PFSK-1 (cell line): ENCODE results near the gene SORCS3.

ENCODE experiments used
- FOXP2 ChIP-seq: optimal IDR thresholded peaks from 2 replicates; pipeline ENCODE3; 2011; ENCODE audit warnings: borderline replicate concordance, control low read depth, inconsistent platforms; ENCODE audit not compliant: insufficient read depth; ENCODE audit errors: extremely low read length, extremely low read depth
- POLR2AphosphoS5 ChIP-seq: IDR thresholded peaks from 2 replicates; pipeline ENCODE4 v1.6.1; 2012; ENCODE audit warnings: low read depth, mild to moderate bottlenecking, control low read depth, low read length, moderate library complexity
- SIN3A ChIP-seq: IDR thresholded peaks from 2 replicates; pipeline ENCODE4 v1.6.1; 2012; ENCODE audit warnings: mild to moderate bottlenecking, low read length, moderate library complexity, borderline replicate concordance; ENCODE audit not compliant: insufficient read depth
- TAF1 ChIP-seq: IDR thresholded peaks from 2 replicates; pipeline ENCODE4 v1.6.1; 2012; ENCODE audit warnings: low read length, control low read depth, borderline replicate concordance; ENCODE audit not compliant: insufficient read depth
- TF ChIP-seq, protein P1 (sequence below), 2 experiments: IDR thresholded peaks; 2 replicates each; pipeline versions ENCODE4 v1.6.1 to v1.8.0; 2011 to 2012; ENCODE audit warnings: low read depth in 2 of 2, low read length in 2 of 2, control low read depth in 1 of 2, inconsistent platforms in 1 of 2, mild to moderate bottlenecking in 1 of 2, moderate library complexity in 1 of 2; ENCODE audit not compliant: insufficient read depth in 1 of 2

SORCS3 gene

DNA sequence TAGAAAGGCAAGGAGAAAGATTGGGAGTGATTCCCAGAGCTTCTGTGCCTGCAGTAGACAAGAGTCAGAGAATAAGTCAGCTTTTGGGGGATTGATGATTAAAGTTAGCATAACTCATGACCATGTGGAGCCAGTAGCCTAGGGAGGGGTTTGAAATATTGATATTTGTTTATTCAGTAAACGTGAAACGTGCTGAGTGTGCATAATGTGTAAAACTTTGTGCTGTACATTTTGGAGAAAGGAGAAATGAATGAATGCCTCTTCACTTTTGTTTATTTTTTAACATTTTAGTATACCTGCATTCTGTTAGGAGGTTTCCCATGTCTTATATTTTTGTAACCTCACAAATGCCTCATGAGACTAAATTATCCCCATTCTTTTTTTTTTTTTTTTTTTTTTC lies 272.3 kb downstream of the SORCS3 start:
- TF ChIP-seq FOXP2 (no peak), POLR2AphosphoS5 (no peak), TAF1 (no peak), SIN3A (no peak)
- TF ChIP-seq, protein P1, sequence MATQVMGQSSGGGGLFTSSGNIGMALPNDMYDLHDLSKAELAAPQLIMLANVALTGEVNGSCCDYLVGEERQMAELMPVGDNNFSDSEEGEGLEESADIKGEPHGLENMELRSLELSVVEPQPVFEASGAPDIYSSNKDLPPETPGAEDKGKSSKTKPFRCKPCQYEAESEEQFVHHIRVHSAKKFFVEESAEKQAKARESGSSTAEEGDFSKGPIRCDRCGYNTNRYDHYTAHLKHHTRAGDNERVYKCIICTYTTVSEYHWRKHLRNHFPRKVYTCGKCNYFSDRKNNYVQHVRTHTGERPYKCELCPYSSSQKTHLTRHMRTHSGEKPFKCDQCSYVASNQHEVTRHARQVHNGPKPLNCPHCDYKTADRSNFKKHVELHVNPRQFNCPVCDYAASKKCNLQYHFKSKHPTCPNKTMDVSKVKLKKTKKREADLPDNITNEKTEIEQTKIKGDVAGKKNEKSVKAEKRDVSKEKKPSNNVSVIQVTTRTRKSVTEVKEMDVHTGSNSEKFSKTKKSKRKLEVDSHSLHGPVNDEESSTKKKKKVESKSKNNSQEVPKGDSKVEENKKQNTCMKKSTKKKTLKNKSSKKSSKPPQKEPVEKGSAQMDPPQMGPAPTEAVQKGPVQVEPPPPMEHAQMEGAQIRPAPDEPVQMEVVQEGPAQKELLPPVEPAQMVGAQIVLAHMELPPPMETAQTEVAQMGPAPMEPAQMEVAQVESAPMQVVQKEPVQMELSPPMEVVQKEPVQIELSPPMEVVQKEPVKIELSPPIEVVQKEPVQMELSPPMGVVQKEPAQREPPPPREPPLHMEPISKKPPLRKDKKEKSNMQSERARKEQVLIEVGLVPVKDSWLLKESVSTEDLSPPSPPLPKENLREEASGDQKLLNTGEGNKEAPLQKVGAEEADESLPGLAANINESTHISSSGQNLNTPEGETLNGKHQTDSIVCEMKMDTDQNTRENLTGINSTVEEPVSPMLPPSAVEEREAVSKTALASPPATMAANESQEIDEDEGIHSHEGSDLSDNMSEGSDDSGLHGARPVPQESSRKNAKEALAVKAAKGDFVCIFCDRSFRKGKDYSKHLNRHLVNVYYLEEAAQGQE (IDR thresholded peaks at IDR 0.05; ENCODE audit: insufficient read depth in 1 of 2, low read depth in 2 of 2, low read length in 2 of 2): no peak

DNA sequence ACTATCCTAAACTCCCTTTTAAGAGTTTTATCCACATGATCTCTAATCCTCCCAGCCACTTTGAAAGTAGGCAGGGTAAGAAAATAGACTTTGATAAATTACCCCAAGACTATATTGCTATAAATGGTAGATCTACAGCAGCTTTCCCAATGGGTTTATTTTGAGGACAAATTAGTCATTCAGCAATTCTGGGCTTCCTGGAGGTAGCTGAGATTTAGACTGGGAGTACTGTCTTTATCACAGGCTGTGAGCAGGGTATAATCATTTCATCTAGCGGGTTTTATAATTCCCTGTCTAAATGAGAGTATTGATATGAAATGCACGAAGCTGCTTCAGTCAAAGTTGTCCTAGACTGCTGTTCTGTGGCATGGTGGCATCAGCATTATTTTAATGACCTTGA lies 279.4 kb downstream of the SORCS3 start:
- TF ChIP-seq POLR2AphosphoS5 (no peak), TAF1 (no peak), SIN3A (no peak), FOXP2 (no peak)
- TF ChIP-seq, protein P1 (IDR thresholded peaks at IDR 0.05; ENCODE audit: insufficient read depth in 1 of 2, low read depth in 2 of 2, low read length in 2 of 2): no peak

DNA sequence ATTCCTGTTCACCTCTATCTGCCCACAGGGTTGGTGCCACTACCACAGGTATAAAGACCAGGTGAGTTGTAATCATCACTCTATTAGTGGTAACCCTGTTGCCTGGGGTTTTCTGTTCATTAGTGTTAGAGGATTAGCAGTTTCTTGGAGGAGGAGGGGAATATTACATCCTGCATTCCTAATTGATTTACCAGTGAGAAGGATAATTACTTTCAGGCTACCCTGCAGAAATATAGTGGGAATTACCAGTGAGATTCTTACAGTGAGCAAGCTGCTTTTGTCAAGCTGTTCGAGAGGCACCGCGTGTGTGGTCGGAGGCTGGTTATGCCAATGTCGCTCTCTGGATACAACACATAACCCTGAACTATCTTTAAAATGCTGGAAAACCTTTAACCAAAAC lies 280.7 kb downstream of the SORCS3 start:
- TF ChIP-seq SIN3A (no peak), FOXP2 (no peak), POLR2AphosphoS5 (no peak), TAF1 (no peak)
- TF ChIP-seq, protein P1 (IDR thresholded peaks at IDR 0.05; ENCODE audit: insufficient read depth in 1 of 2, low read depth in 2 of 2, low read length in 2 of 2): no peak

DNA sequence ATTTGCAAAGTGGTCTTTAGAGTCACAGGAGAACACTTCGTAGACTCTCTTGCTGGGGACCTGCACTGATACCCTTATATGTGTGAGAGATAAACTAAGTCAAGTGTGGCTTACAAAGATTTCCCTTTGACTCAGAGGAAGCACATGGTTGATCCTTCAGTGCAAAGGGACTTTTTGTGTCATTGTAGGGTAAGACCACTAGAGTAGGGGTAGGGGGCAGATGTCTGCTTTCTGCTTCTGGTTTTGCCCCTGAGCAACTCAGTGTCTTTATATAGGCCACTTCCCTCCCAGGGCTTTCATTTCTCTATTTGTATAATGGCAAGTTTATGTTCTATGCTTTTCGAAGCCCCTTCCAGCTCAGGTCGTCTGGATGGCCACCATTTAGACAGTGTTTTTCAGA lies 281.7 kb downstream of the SORCS3 start:
- TF ChIP-seq SIN3A (no peak), POLR2AphosphoS5 (no peak), TAF1 (no peak), FOXP2 (no peak)
- TF ChIP-seq, protein P1 (IDR thresholded peaks at IDR 0.05; ENCODE audit: insufficient read depth in 1 of 2, low read depth in 2 of 2, low read length in 2 of 2): no peak

DNA sequence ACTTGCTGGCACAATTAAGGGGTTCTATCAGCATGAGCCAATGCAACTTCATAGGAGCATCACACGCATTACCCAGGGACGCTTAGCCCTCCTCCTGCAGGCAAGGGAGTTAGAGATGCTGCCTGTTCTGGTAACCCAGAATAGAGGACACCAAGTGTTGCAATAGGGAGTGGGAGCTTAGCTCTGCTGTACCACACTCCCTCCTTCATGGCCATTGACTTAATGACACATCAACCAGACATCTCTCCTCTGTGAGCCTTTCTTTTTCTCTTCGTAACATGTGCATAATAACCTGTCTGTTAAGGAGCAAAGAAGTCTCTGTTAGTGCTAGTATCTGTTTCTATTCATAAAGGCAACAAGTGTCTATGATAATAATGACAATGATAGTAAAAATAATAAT lies 282.4 kb downstream of the SORCS3 start:
- TF ChIP-seq, protein P1 (IDR thresholded peaks at IDR 0.05; ENCODE audit: insufficient read depth in 1 of 2, low read depth in 2 of 2, low read length in 2 of 2): no peak
- TF ChIP-seq TAF1 (no peak), FOXP2 (no peak), POLR2AphosphoS5 (no peak), SIN3A (no peak)
